H1 (cell line): ENCODE data around the gene RIT2.

ENCODE experiments used
- CEBPB ChIP-seq: IDR thresholded peaks from 2 replicates; pipeline ENCODE4 v1.6.1; 2012; ENCODE audit warnings: low read depth, low read length
- CHD2 ChIP-seq: IDR thresholded peaks from 2 replicates; pipeline ENCODE4 v1.6.1; 2012; ENCODE audit warnings: low read length, improper control_type of control experiment
- EP300 ChIP-seq, 2 experiments: IDR thresholded peaks; 1 replicate in 1 of 2; 2 replicates in 1 of 2; pipeline ENCODE4 v1.6.1; 2011 to 2012; ENCODE audit warnings: low read depth in 2 of 2, low read length in 2 of 2, mild to moderate bottlenecking in 2 of 2, borderline replicate concordance in 1 of 2, inconsistent platforms in 1 of 2, moderate library complexity in 1 of 2
- GABPA ChIP-seq: IDR thresholded peaks from 2 replicates; pipeline ENCODE4 v1.6.1; 2011; ENCODE audit warnings: mild to moderate bottlenecking, low read length, moderate library complexity, borderline replicate concordance; ENCODE audit not compliant: insufficient read depth
- POLR2A ChIP-seq, 2 experiments: IDR thresholded peaks; 1 replicate in 1 of 2; 2 replicates in 1 of 2; pipeline ENCODE4 v1.6.1; 2011; ENCODE audit warnings: low read depth in 2 of 2, low read length in 2 of 2, mild to moderate bottlenecking in 2 of 2; ENCODE audit errors: control extremely low read depth in 1 of 2
- POLR2AphosphoS5 ChIP-seq: IDR thresholded peaks from 2 replicates; pipeline ENCODE4 v1.6.1; 2011; ENCODE audit warnings: low read depth, low read length
- SP1 ChIP-seq: IDR thresholded peaks from 2 replicates; pipeline ENCODE4 v1.6.1; 2011; ENCODE audit warnings: low read depth, low read length
- TF ChIP-seq, protein P1 (sequence below), 3 experiments: IDR thresholded peaks; 1 replicate in 2 of 3; 2 replicates in 1 of 3; pipeline versions ENCODE4 v1.5.1 to v1.6.1; 2011; ENCODE audit warnings: low read length in 3 of 3, mild to moderate bottlenecking in 3 of 3, inconsistent platforms in 2 of 3, low read depth in 1 of 3, moderate library complexity in 1 of 3; ENCODE audit not compliant: insufficient read depth in 1 of 3; ENCODE audit errors: control extremely low read depth in 1 of 3

GRCh38 chr18:43116699-43117294, 1.3 kb upstream of the RIT2 start:
- no peak for TF ChIP-seq POLR2AphosphoS5
- TF ChIP-seq, protein P1, sequence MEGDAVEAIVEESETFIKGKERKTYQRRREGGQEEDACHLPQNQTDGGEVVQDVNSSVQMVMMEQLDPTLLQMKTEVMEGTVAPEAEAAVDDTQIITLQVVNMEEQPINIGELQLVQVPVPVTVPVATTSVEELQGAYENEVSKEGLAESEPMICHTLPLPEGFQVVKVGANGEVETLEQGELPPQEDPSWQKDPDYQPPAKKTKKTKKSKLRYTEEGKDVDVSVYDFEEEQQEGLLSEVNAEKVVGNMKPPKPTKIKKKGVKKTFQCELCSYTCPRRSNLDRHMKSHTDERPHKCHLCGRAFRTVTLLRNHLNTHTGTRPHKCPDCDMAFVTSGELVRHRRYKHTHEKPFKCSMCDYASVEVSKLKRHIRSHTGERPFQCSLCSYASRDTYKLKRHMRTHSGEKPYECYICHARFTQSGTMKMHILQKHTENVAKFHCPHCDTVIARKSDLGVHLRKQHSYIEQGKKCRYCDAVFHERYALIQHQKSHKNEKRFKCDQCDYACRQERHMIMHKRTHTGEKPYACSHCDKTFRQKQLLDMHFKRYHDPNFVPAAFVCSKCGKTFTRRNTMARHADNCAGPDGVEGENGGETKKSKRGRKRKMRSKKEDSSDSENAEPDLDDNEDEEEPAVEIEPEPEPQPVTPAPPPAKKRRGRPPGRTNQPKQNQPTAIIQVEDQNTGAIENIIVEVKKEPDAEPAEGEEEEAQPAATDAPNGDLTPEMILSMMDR (IDR thresholded peaks at IDR 0.05; ENCODE audit: control extremely low read depth in 1 of 3, insufficient read depth in 1 of 3, low read depth in 1 of 3, low read length in 3 of 3) = no peak
- no peak for TF ChIP-seq GABPA
- no peak for TF ChIP-seq POLR2A (IDR thresholded peaks at IDR 0.05; ENCODE audit: control extremely low read depth in 1 of 2, low read depth in 2 of 2, low read length in 2 of 2)
- TF ChIP-seq SP1 = no peak
- no peak for TF ChIP-seq EP300 (IDR thresholded peaks at IDR 0.05; ENCODE audit: borderline replicate concordance in 1 of 2, low read depth in 2 of 2, low read length in 2 of 2)
- TF ChIP-seq CEBPB = no peak
- no peak for TF ChIP-seq CHD2
